OCI-LY7 (cell line): ENCODE measurements around the gene NSG1. TPM values are rescaled to one million over a fixed set of nuclear protein-coding genes. Genes with fewer than 3 reads are reported as not detected.
A peak's percentile ranks its signal among the peaks of the same experiment; 100 is the strongest.

ENCODE experiments used
- BruUV-seq: library from RNA; stranded (reverse); fragments of 400-500 nt; replicated peaks from 2 replicates; lab custom pipeline; 2021; lab: Mats Ljungman, UMichigan
- CTCF ChIA-PET: fragments of 300-600 bp; sonication (Branson Sonifier 250); formaldehyde crosslinking; loops from one replicate; lab custom pipeline; 2022; ENCODE audit warnings: antibody characterized with exemption; ENCODE audit not compliant: unreplicated experiment; lab: Charles Lee
- POLR2A ChIA-PET: fragments of 300-600 bp; sonication (Branson Sonifier 250); formaldehyde crosslinking; loops from one replicate; lab custom pipeline; 2022; ENCODE audit warnings: antibody characterized with exemption; lab: Charles Lee
- DNase-seq: peaks from one replicate; pipeline ENCODE4 v3.0.0-alpha.2; 2015; ENCODE audit warnings: low spot score
- H2AFZ ChIP-seq: fragments of 200-600 bp; sonication (generic), shearing (Covaris generic); 2 replicates; pipeline ENCODE4 v1.6.1; 2014; ENCODE audit warnings: mild to moderate bottlenecking, antibody characterized with exemption, low read length, moderate library complexity
- H3K27ac ChIP-seq: fragments of 200-600 bp; sonication (generic); 2 replicates; pipeline ENCODE4 v1.5.1; 2014; ENCODE audit warnings: mixed run types, low read depth, mild to moderate bottlenecking, moderate library complexity, low read length, inconsistent platforms; ENCODE audit not compliant: poor library complexity, severe bottlenecking
- H3K36me3 ChIP-seq: fragments of 200-600 bp; sonication (generic); 2 replicates; pipeline ENCODE4 v1.6.1; 2014; ENCODE audit warnings: mild to moderate bottlenecking, antibody characterized with exemption, low read length, moderate library complexity, mixed read lengths; ENCODE audit not compliant: insufficient read depth
- H3K4me1 ChIP-seq: fragments of 200-600 bp; sonication (generic); 2 replicates; pipeline ENCODE4 v1.5.1; 2014; ENCODE audit warnings: mild to moderate bottlenecking, low read length; ENCODE audit not compliant: insufficient read depth, poor library complexity, severe bottlenecking
- H3K4me2 ChIP-seq: fragments of 200-600 bp; sonication (generic); 2 replicates; pipeline ENCODE4 v1.6.1; 2014; ENCODE audit warnings: mild to moderate bottlenecking, low read length
- H3K4me3 ChIP-seq: fragments of 200-600 bp; sonication (generic); 2 replicates; pipeline ENCODE4 v1.5.1; 2014; ENCODE audit warnings: mild to moderate bottlenecking, low read depth, low read length; ENCODE audit not compliant: poor library complexity, severe bottlenecking
- H3K79me2 ChIP-seq: fragments of 200-600 bp; sonication (generic); 2 replicates; pipeline ENCODE4 v1.6.1; 2016; ENCODE audit warnings: low read depth, mild to moderate bottlenecking, low read length, moderate library complexity, mixed read lengths; ENCODE audit not compliant: insufficient read depth
- H3K9me2 ChIP-seq: fragments of 200-600 bp; sonication (generic); 2 replicates; pipeline ENCODE4 v1.6.1; 2016; ENCODE audit warnings: mild to moderate bottlenecking, low read length, mixed read lengths; ENCODE audit not compliant: insufficient read depth
- H3K9me3 ChIP-seq: fragments of 200-600 bp; sonication (generic); 2 replicates; pipeline ENCODE4 v1.6.1; 2014; ENCODE audit warnings: mild to moderate bottlenecking, mixed run types, low read length, mixed read lengths
- H4K20me1 ChIP-seq: fragments of 200-600 bp; sonication (generic); 2 replicates; pipeline ENCODE4 v1.6.1; 2014; ENCODE audit warnings: mild to moderate bottlenecking, antibody characterized with exemption, low read length, moderate library complexity, mixed read lengths; ENCODE audit not compliant: insufficient read depth
- EZH2phosphoT487 ChIP-seq: fragments of 200-600 bp; sonication (generic); IDR thresholded peaks from 2 replicates; pipeline ENCODE4 v1.6.1; 2018; ENCODE audit warnings: low read depth, borderline replicate concordance, mild to moderate bottlenecking, mixed run types, antibody characterized with exemption, low read length, moderate library complexity, mixed read lengths
- intact Hi-C: fragments of 100-400 bp; cut with micrococcal nuclease; formaldehyde crosslinking; loops from one replicate; pipeline ENCODE4 v1.10.0; 2022; ENCODE audit not compliant: unreplicated experiment
- total RNA-seq, 2 experiments: library from RNA; depleted of rRNA in 1 of 2; stranded (reverse); fragments of >200 nt in 1 of 2; shearing (Covaris generic) in 1 of 2; gene quantifications; 2 replicates each; pipeline ENCODE4 v1.2.3, GENCODE V29; 2014 to 2022
- TF ChIP-seq, protein P1 (sequence below): fragments of 200-600 bp; sonication (generic); conservative IDR thresholded peaks from 2 replicates; pipeline ENCODE4 v1.5.1; 2014; ENCODE audit warnings: mild to moderate bottlenecking, antibody characterized with exemption, low read length, moderate library complexity, mixed read lengths

NSG1 gene
- total RNA-seq, 2 experiments from 2014 or later, result 35.5 to 38.8 TPM

DNA sequence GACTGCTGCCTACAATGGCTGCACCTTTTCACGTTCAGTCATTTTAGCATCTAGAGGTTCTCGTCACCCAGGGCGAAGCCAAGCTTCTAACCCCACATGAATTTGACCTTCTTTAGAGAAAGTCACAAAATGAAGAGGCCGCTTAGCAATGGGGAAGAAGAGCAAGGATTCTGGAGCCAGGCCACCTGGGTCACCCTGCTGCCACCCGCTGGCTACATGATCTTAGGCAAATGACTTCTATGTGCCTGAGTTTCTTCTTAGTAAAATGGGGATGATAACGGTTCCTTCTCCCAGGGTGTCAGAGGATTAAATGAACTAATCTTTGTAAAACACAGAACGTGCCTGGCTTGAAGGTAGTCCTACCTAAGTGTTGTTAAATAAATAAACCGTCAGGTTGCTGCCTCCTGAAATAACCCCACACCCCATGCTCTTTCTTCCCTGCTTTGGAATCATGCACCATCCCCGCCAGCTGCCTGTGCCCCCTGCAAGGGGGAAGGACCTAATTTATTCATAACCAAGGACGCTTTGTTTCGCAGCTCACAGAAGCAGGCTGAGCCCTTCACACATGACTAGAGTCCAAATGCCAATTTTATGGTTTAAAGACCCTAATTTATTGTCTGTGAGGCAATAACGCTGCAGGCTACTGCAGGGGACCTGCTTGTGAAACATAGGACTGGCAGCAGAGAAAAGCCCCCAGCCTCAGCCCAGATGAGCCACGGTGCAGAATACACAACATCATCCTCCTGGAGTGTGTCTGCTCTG lies 28.6 kb upstream of the NSG1 start:
- ChIA-PET POLR2A (interaction anchor here (0.8 kb wide), 1 partner anchor 24 kb away, joined by 3 read pairs; no protein-coding TSS in a partner anchor), CTCF (interaction anchor here (1.1 kb wide), 2 partner anchors 26 to 71 kb away, joined by 3 read pairs; no protein-coding TSS in a partner anchor)
- Histone ChIP-seq H2AFZ (no peak overlapping the region), H3K9me3 (no peaks in the 10 kb centered on the region), H4K20me1 (no peaks in the 10 kb centered on the region), H3K9me2 (no peaks in the 10 kb centered on the region), H3K36me3 (no peaks in the 10 kb centered on the region), H3K27ac (no peak overlapping the region), H3K4me2 (no peak overlapping the region), H3K4me1 (peaks cover 26% of the 10 kb centered on the region), H3K79me2 (no peaks in the 10 kb centered on the region), H3K4me3 (no peak overlapping the region)
- no TSS peak for BruUV-seq
- intact Hi-C loops, result no loop called here
- no peak for DNase-seq
- TF ChIP-seq, protein P1, sequence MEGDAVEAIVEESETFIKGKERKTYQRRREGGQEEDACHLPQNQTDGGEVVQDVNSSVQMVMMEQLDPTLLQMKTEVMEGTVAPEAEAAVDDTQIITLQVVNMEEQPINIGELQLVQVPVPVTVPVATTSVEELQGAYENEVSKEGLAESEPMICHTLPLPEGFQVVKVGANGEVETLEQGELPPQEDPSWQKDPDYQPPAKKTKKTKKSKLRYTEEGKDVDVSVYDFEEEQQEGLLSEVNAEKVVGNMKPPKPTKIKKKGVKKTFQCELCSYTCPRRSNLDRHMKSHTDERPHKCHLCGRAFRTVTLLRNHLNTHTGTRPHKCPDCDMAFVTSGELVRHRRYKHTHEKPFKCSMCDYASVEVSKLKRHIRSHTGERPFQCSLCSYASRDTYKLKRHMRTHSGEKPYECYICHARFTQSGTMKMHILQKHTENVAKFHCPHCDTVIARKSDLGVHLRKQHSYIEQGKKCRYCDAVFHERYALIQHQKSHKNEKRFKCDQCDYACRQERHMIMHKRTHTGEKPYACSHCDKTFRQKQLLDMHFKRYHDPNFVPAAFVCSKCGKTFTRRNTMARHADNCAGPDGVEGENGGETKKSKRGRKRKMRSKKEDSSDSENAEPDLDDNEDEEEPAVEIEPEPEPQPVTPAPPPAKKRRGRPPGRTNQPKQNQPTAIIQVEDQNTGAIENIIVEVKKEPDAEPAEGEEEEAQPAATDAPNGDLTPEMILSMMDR, result peak; percentile 43; the same call in 1 of the 2 replicates
- TF ChIP-seq EZH2phosphoT487, result no peak

DNA sequence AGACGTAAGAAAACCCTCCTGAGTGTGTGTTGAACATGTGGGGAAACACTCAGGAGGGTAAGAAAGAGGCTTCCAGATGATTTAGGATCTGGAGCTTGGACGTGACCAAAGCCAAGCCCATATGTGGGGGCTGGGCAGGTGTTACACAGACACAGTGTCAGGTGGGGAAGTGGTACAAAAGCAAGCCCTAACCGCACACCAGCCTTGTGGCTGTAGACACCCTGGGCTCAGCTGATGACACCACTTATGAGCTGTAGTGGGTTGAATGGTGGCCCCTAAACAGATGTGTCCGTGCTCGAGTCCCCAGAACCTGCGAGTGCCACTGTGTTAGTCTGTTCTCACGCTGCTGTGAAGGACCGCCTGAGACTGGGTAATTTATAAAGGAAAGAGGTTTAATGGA lies 25.0 kb upstream of the NSG1 start:
- POLR2A ChIA-PET, result no interaction called here
- no TSS peak for BruUV-seq
- Histone ChIP-seq H3K9me3 (peaks cover 15% of the 10 kb centered on the region), H3K4me2 (no peak overlapping the region), H4K20me1 (no peaks in the 10 kb centered on the region), H3K9me2 (no peaks in the 10 kb centered on the region), H3K79me2 (no peaks in the 10 kb centered on the region), H3K27ac (no peak overlapping the region), H3K4me1 (peaks cover 22% of the 10 kb centered on the region), H2AFZ (peak overlapping the region; percentile 69; the same call in 1 of the 2 replicates), H3K4me3 (no peak overlapping the region), H3K36me3 (no peaks in the 10 kb centered on the region)
- CTCF ChIA-PET, result no interaction called here
- peak; percentile 36 for DNase-seq
- intact Hi-C loops, result no loop called here
- no peak for TF ChIP-seq EZH2phosphoT487
- TF ChIP-seq, protein P1, result no peak
